ENCODE measurements around the gene COL4A2.

- TF ChIP-seq POLR2A (IDR thresholded peaks at IDR 0.05) (no peak), EP300 (IDR thresholded peaks at IDR 0.05) (no peak)
These were observed 239.8 kb downstream of the COL4A2 start for GRCh38 chr13:110546926-110547325.

Data from suprapubic skin (tissue), 2 donors.